Activated CD4-positive, alpha-beta T cell treated with anti-CD3 and anti-CD28 coated beads, Interleukin-2, Interleukin-4, amounts not matched to agents 100 ng/mL and 50 ng/mL, durations not matched to agents 16 hours and 8 hours (primary cell): Measurements from ENCODE around the gene MLXIP.
A peak's percentile ranks its signal among the peaks of the same experiment; 100 is the strongest.
"Not testable (repeated sequence)": the region's sequence is repeated elsewhere in the genome, so short reads cannot be mapped to it uniquely, and the experiment has no call there.

Source experiments
- DNase-seq: peaks from one replicate; pipeline ENCODE4 v3.0.0-alpha.2; 2020; ENCODE audit warnings: low spot score

MLXIP gene

DNA sequence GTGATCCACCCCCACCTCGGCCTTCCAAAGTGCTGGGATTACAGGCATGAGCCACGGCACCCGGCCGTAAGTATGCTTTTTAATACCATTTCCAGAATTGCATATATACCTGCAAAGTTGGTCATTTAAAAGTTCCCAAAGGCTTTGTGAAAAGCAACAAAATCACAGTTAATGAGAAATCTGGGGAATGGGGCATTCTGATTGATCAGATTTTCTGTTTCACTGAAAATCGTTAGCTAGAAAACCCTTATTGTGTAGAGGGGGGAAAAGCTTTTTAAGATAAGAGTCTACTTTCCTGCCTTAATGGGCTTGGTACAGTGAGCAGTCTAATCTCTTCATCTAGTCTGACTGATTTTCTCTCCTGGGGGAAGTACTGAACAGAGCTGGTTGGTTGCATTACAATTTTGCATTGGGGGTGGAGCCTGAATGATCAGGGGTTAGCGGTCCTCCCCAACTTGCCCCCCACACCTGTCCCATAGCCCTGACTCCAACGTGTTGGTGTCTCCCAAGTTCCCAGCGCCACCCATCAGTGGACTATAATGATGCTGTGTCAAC lies 71.6 kb downstream of the MLXIP start:
- DNase-seq: no peak

DNA sequence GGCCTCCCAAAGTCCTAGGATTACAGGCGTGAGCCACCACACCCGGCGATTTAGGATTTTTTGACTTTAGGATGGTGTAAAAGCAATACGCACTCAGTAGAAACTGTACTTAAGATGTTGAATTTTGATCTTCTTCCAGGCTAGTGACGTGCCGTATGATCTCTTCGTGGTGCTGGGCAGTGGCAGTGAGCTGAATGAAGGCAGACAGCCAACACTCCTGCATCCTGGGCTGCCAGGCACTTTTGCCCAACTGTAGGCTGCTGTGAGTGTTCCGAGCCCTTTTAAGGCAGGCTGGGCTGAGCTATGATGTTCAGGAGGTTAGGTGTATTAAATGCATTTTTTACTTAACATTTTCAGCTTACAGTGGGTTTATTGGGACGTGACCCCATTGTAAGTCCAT lies 74.2 kb downstream of the MLXIP start:
- no peak for DNase-seq

DNA sequence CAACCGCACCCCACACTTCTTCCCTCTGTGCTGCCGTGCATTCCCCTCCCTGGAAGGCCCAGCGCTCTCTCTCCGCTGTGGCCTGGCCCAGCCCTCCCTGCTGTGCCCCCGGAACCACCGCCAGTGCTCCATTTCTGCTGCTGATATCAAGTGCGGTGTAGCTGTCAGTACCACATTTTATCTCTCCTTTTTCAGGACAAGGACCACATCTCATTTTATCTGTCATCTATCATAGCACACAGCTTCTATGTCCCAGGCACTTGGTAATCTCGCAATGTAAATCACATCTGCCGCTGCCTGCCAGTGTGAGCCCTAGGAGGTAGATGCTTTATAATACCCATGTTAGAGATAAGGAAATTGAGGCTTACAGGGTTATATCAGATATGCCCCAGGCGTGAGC lies 77.1 kb downstream of the MLXIP start:
- no peak for DNase-seq

DNA sequence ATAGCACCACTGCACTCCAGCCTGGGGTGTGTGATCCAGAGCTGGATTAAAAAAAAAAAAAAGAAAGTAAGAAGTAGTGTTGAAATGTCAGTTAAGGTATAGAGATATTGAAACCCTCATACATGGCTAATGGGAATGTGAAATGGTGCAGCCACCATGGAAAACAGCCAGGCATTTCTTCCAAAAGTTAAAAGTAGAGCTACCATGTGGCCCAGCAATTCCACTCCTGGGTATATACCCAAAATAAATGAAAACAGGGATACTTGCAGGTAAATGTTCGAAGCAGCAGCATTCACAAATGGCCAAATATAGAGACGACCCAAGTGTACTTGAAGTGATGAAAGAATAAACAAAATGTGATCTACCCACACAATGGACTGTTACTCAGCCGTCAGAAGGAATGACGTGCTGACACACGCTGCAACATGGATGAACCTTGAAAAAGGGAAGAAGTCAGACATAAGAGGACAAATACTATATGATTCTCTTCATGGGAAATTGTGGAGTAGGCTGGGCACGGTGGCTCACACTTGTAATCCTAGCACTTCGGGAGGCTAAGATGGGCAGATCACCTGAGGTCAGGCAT lies 80.2 kb downstream of the MLXIP start:
- no peak for DNase-seq

DNA sequence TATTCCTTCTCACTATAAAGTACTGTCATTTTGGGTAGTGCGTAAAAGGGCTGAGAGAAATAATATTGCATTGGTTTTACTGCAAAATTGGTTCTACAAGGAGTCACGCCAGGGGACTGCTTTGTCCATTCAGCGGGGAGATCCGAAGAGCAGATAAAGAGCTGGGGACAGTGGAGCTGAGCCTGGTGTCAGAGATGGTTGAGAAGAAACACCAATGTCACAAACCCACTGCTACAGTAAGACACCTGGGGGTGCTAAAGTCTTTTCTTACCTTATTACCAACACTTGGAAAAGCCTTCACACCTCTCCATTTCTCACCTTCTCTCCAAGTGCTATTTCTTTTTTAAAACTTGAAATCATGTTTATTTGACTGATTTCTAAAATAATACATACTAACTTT lies 81.3 kb downstream of the MLXIP start:
- no peak for DNase-seq

DNA sequence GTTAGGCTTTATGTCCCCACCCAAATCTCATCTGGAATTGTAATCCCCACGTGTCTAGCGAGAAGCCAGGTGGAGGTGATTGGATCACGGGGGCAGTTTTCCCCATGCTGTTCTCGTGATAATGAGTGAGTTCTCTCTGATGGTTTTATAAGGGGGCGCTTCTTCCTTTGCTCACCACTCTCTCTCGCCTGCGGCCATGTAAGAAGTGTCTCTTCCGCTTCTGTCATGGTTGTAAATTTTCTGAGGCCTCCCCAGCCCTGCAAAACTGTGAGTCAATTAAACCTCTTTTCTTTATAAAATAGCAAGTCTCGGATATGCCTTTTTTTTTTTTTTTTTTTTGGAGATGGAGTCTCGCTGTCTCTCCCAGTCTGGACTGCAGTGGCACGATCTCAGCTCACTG lies 82.2 kb downstream of the MLXIP start:
- DNase-seq: no peak

DNA sequence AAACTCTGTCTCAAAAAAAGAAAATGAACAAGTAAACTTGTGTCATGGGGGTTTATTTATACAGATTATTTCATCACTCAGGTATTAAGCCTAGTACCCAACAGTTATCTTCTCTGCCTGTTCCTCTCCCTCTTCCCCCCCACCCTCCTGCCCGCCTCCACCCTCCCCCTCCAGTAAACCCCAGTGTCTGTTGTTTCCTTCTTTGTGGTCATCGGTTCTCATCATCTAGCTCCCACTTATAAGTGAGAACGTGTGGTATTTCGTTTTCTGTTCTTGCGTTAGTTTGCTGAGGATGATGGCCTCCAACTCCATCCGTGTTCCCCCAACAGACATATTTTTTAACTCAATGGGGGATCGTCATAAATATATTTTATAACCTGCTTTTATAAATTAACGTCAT lies 83.1 kb downstream of the MLXIP start:
- peak; percentile 41 for DNase-seq

DNA sequence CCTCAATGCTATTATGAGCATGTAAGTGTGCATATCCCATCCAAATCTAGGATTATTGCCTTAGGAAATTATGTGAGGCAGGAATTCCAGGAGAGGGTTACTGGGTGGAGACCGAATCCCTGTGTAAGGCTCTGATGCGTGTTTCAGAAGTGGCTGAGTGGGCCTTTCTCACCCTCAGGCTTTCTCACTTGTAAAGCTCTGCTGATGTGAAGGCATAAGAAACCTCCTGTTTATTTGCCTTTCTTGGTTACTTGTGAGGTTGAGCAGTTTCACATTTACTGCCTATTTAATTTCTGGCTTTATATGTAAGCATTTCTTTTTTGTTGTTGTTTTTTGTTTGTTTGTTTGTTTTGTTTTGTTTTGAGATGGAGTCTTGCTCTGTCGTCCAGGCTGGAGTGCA lies 84.4 kb downstream of the MLXIP start:
- DNase-seq: no peak

DNA sequence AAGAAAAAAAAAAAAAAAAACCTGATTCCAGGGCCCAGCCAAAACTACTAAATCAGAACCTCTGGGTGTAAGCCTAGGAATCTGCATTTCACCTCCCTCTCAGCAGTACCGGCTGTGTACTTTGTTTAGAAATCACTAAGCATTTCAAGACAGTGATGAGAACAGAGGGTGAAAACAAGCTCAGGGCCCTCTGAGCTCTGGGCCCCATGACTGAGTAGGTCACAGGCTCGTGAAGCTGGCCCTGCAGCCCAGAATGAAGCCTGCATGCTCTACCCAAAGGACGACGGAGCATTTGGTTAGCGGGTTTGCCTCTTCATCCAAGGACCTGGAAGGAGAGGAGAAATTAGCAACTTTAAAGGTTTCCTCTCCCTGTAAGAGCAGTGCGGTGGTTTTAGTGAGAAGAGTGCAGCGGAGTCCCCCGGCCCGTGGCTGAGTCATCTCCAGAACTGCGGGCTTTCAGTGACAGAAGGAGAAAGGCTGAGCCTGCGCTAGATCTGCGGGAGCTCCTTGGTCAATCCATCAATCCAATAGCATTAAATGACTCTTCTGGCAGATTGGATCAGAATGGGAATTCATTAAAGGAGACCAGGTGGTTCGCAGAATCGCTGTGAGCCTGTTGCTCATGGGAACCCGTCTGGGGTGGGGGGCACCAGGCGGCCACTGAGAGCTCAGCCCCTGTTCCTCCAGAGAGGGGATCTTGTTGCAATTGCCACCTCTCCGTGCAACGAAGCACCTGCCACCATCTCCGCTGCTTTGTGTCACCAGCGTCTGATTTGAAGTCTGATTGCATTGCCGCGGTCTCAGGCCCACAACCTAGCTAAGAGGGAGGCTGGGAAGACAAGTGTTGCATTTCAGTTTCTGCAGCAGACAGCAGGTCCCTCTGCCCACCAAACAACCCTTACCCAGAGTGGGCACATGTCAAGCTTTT lies 88.1 kb downstream of the MLXIP start:
- peak; percentile 86 for DNase-seq

DNA sequence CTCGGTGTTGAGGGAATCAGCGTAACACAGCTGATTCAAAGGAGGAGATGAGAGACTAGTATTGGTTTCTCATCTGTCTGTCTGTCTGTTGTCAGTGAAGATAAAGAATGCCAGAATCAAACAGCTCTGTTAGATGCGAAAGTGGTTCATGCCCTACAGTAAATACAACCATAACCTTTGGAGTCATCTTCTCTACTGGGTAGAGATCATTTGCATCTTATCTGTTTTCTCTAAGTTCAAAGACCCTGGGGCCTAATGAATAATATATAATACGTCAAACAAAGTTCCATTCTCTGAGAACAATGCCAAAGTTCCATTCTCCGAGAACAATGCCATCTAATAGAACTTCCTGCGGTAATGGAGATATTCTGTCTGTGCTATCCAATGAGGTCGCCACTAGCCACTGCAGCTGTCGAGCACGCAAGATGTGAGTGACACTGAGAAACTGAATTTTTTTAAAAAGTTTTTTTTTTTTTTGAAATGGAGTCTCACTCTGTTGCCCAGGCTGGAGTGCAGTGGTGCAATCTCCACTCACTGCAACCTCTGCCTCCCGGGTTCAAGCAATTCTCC lies 88.9 kb downstream of the MLXIP start:
- DNase-seq: no peak

DNA sequence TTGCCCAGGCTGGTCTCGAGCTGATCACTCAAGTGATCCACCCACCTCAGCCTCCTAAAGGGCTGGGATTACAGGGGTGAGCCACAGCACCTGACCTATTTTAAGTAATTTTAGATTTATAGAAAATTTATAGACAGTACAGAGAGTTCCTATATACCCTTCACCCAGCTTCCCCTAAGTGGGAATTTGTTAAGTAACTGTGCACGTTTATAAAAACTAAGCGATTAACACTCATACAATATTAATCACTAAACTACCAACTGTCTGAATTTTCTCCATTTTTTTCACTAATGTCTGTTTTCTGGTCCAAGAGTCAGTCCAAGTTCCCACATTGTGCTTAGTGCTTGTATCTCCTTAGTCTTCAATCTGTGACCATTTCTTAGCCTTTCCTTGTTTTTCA lies 89.9 kb downstream of the MLXIP start:
- no peak for DNase-seq

DNA sequence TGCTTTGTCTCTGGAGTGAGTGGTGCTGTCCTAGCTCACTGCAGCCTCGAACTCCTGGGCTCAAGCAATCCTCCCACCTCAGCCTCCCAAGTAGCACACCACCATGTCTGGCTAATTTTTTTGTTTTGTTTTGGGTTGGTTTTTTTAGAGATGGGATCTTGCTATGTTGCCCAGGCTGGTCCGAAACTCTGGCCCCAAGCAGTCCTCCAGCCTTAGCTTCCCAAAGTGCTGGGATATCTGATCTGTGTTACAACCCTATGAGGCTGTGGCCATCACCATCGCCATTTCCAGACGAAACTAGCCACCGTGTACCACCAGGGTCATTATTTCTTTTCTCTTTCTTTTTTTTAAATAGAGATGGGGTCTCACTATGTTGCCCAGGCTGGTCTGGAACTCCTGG lies 92.8 kb downstream of the MLXIP start:
- DNase-seq: no peak

DNA sequence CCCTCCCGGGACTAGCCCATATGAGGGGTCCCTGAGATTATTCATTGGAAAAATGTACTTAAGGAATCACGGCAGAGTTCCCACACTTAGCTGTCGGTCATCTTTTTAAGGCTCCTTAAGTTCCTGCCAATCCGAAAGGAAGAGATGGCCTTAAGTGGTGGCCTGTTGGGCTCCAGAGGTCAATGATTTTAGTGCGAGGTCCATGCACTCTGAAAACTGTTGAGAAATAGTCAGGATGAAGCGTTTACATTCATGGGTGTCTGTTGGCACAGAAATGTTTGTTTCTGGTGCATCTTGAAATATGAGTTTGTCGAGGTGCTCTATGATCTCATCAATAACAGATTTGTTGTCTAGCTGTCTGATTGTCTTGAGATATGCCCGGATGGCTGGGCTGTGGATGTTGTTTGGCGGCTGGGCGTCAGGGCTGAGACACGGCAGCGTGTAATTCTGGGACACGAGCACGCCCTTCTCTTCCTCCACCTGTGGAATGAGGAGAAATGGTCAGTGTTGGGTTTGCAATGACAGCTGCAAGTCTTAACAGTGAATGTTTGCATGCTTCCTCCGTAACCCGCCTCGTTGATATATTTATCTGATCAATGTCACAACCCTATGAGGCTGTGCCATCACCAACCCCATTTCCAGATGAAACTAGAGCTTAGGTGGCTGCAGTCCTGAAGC lies 93.8 kb downstream of the MLXIP start:
- DNase-seq: no peak

DNA sequence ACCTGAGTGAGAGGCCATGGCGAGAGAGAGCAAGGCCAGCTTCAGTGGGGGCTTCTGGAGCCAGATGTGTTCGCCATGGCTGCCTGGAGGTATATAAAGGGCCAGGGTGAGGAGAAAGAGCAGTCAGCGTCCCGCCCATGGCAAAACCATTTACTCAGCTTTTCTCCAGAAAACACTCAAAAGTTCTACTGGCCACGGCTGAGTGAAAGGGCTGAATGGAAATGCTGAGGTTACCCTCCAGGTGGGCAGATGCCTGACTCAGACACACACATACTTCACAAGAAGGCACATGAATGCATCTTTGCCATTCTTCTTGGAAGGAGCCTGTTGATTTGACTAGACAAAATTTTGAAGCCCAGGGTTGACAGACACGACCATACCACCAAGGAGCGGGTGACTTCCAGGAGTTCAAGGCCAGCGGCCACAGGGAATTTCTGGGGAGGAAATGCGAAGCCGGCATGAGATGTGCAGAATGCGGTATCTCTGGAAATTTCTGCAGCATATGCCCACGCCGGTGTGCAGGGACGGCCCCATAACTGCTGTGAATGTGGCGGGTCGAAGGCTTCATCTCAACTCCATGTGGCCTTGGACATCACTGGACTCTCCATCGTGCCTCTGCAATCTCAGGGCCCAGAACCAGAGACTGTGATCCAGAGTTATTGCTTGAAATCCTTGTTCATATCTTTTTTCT lies 95.7 kb downstream of the MLXIP start, which contains the start of gene IL31:
TSS of gene IL31 (minus strand) at position 67 of the 691 bp plus-strand sequence. CDS start at position 18, 49 bp downstream.
- DNase-seq: no peak

DNA sequence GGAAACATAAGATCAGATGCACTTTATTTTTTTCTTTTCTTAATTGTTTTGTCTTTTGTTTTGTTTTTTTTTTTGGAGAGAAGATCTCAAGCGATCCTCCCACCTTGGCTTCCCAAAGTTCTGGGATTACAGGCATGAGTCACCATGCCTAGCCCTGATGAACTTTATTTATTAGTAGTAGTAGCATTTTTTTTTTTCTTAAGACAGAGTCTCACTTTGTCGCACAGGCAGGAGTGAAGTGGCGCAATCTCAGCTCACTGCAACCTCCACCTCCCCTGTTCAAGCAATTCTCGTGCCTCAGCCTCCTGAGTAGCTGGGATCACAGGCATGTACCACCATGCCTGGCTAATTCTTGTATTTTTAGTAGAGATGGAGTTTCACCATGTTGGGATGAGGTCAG lies 97.9 kb downstream of the MLXIP start:
- not testable (repeated sequence) for DNase-seq

DNA sequence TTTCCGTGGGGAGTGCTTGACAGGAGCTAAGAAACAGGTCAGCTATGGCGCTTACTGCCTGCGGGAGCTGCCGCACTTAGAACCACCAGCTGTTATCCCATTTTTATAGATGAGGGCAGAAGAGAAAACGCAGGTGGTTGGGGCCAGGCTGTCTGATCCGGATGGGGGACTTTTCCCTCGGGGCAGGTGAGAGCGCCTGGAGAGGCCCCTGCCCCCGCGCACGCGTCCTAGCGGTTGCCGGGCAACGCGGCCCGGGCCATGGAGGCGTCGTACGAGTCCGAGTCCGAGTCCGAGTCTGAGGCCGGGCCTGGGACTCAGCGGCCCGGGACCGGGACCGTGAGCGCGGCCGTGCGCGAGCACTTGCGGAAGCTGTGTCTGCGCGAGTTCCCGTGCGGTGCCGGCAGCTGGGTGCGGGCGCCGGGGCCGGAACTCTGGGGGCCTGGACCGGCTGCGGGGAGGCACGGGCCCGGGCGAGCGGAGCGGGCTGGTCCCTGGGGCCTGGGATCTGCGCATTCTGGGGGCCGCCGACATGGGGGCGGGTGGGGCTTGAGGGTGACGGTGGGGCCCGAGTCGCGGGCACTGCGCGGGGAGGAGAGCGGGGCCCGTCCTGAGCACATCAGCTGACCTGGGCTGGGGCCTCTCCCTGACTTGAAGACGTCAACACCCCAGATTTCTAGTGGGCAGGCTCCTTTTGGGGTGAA lies 104.5 kb downstream of the MLXIP start, which contains the start of gene LRRC43:
TSS of gene LRRC43 (plus strand) at position 237 of the 701 bp plus-strand sequence. CDS start at position 259, 22 bp downstream.
- no peak for DNase-seq

DNA sequence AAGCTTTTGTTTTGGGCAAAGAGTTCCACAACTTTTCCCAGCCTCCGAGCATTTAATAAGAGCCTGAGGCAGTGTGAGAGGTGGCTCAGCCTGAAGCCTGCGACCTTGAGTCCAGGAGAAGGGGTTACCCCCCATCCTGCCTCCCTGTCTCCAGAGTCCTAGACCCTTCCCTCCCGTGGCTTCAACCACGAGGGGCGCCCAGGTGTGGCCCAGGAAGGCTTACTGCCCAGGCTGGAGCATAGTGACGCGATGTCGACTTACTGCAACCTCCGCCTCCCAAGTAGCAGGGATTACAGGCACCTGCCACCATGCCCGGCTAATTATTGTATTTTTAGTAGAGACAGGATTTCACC lies 105.0 kb downstream of the MLXIP start:
- DNase-seq: no peak

DNA sequence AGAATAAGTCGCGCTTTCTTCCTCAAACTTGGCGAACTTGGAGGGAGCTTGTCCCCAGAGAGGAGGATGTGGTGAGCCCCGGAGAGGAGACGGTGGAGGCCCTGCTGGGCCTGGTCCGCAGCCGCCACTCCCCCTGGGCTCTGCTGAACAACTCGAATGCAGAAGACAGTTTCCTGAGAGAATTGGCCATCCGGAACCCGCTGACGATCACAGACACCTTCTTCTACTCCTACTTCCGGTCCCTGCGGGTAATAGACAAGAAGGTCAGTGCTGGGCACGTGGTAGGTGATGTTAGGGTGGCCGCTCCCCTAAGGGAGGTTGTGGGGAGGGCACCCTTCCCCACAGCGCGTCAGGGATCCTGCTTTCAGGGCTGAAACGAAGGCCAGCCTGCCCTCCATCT lies 106.0 kb downstream of the MLXIP start:
- DNase-seq: no peak

DNA sequence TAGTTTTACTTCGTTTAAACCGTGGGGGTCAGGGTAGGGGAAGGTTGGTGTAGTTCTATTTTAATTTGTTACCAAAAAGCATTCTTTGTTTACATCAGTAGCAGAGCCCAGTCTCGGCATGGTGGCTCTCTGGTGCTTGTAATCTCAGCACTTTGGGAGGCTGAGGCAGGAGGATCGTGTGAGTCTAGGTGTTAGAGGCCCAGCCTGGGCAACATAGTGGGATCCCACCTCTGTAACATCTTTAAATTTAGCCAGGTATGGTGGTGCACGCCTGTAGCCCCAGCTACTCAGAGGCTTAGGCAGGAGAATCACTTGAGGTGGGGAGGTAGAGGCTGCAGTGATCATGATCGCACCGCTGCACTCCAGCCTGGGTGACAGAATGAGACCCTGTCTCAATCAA lies 106.5 kb downstream of the MLXIP start:
- no peak for DNase-seq

DNA sequence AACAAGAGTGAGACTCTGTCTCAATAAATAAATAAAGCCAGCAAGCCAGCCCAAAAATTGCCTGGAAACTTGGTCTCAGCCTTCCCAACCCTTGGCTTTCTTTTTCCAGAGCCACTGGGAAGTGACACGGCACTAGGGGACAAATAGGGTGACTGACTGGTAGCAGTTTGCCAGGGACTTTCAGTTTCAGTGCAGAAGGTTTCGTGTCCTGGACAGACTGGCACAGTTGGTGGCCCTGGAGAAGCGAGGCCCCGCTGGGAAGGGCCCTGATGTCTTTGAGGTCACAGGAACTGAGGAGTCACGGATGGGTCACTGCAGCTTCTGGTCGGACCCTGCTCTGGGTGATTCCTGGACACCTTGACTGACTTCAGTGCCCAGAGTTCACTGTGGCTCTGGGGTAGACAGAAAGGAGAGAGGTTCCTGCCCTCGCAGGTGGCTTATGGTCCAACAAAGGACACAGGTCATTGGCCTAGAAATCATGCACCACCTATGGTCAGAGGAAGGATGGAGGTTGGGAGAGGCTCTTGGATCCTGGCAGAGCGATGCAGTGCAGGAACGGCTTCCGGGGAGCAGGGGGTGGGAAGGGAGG lies 107.0 kb downstream of the MLXIP start:
- DNase-seq: no peak

DNA sequence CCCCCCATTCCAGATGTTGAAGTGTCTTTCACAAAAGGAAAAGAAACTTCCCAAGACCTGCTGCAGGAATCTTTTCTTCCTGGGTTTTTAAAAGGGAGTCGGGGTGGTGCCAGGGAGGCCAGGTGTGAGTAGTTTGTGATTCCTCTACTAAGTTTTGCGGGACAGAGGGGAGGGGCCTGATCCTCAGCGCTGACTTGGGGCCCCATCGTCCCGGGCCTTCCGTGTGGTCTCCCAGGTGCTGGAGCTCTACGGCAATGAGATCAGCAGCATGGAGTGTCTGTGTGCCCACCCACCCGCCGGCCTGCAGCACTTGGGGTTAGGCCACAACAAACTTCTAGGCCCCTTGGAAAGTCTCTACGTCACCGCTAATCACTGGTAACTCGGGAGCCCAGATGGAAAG lies 108.9 kb downstream of the MLXIP start:
- no peak for DNase-seq
